Heart left ventricle (tissue), 16 donors: ENCODE measurements around the gene KRT76. TPM values are rescaled to one million over a fixed set of nuclear protein-coding genes. Genes with fewer than 3 reads are reported as not detected.
A peak's percentile ranks its signal among the peaks of the same experiment; 100 is the strongest.

Experiments used
- ATAC-seq, 4 donors: fragments of 200-7000 bp; cut with Tn5 transposase; one replicate each; pipeline ENCODE4 v1.9.1; 2020 to 2022; ENCODE audit warnings: moderate library complexity in 4 of 4, mild to moderate bottlenecking in 3 of 4, moderate number of reproducible peaks in 1 of 4
- DNase-seq, 5 donors: peaks; one replicate each; pipeline ENCODE4 v3.0.0-alpha.2; 2020
- H3K27ac ChIP-seq, 12 donors: fragments of 200-600 bp; sonication (generic) in 4 of 12; one replicate each; pipeline versions ENCODE4 v1.5.0 to v1.8.0; 2016 to 2022; ENCODE audit warnings: mild to moderate bottlenecking in 2 of 12
- H3K27me3 ChIP-seq, 9 donors: fragments of 200-600 bp; sonication (generic) in 2 of 9; one replicate each; pipeline versions ENCODE4 v1.5.1 to v1.8.0; 2016 to 2022; ENCODE audit warnings: mild to moderate bottlenecking in 3 of 9
- H3K36me3 ChIP-seq, 9 donors: fragments of 200-600 bp; sonication (generic) in 2 of 9; one replicate each; pipeline versions ENCODE4 v1.5.0 to v1.8.0; 2018 to 2022; ENCODE audit warnings: mild to moderate bottlenecking in 2 of 9
- H3K4me1 ChIP-seq, 12 donors: fragments of 200-600 bp; sonication (generic) in 4 of 12; one replicate each; pipeline versions ENCODE4 v1.5.0 to v1.8.0; 2016 to 2022; ENCODE audit warnings: mild to moderate bottlenecking in 3 of 12
- H3K4me3 ChIP-seq, 12 donors: fragments of 200-600 bp; sonication (generic) in 4 of 12; one replicate each; pipeline versions ENCODE4 v1.5.0 to v1.8.0; 2017 to 2022; ENCODE audit warnings: mild to moderate bottlenecking in 9 of 12, moderate library complexity in 4 of 12
- H3K9me3 ChIP-seq, 12 donors: fragments of 200-600 bp; sonication (generic) in 4 of 12; one replicate each; pipeline versions ENCODE4 v1.5.0 to v1.8.0; 2016 to 2022; ENCODE audit warnings: mild to moderate bottlenecking in 1 of 12
- POLR2A ChIP-seq, 2 donors: fragments of 450-650 bp; IDR thresholded peaks; one replicate each; pipeline ENCODE4 v1.6.1; 2017; ENCODE audit warnings: antibody characterized with exemption in 2 of 2, mild to moderate bottlenecking in 2 of 2, moderate library complexity in 2 of 2
- WGBS, 4 donors: extraction: QIAGEN DNeasy Blood & Tissue Kit in 2 of 4; methylation state at CpG; one replicate each; pipeline versions ENCODE4 v1.1.5 to v1.1.7; 2013 to 2018; 5-methylcytosine and 5-hydroxymethylcytosine counted together
- intact Hi-C, 10 donors: fragments of 100-400 bp; cut with DNase I; formaldehyde crosslinking; loops; one replicate each; pipeline versions ENCODE4 v1.11.1 to v1.14.2; 2022
- polyA plus RNA-seq, 2 donors: library from polyadenylated mRNA; stranded (reverse); fragments of 200-250 nt; gene quantifications; one replicate each; pipeline ENCODE4 v1.2.3, GENCODE V29; 2013
- total RNA-seq, 9 donors: library from RNA; depleted of rRNA in 2 of 9; stranded (reverse); fragments of >200 nt in 2 of 9; fragmentation: NEBNext Ultra II Directional in 3 of 9; extraction: Animal tissue kit (Norgen Biotek cat#: 25700) in 3 of 9; gene quantifications; one replicate each; pipeline versions ENCODE4 v1.1.0 to v1.2.4, GENCODE V29; 2016 to 2023
- TF ChIP-seq, protein P1 (sequence below), 12 donors: fragments of 200-600 bp; sonication (generic) in 4 of 12; IDR thresholded peaks; one replicate each; pipeline versions ENCODE4 v1.5.0 to v1.8.0; 2018 to 2022; ENCODE audit warnings: antibody characterized with exemption in 12 of 12, mild to moderate bottlenecking in 5 of 12
- donor health status: ischemic (EF 13 %, LVEDD 7.1; RV severe dilation, severe dysfunction).
- donor health status: healthy with polysubstance abuse.
- donor health status: DM: no; HTN: yes; CAD: no.
- donor health status: DM: no; HTN: no; CAD: no.
- donor health status: ischemic (EF 25% LVEDD 6.9; RV normal size, moderate dysfunction).
- donor health status: ischemic (EF 25% LVEDD 5.7; RV mildly dilated, moderate dysfunction).
- donor health status: healthy.
- donor health status: DM: yes; HTN: yes; CAD: no.
- donor health status: ischemic (EF 35%, LVEDD 5.7; RV mildly dilated, moderate dysfunction).
- donor health status: nonischemic (EF 11% LVEDD 7.7; RV severe dilation, severe dysfunction).
- donor health status: DM: yes; HTN: yes; CAD: no.
- donor health status: PGD.
- donor health status: ischemic (EF 29% LVEDD 5.4; RV normal size, mild dysfunction).
- donor health status: nonischemic (EF 23%, LVEDD 6.1; RV moderate dilation, normal function).

The KRT76 gene
- total and polyA plus RNA-seq, 11 donors: not detected

DNA sequence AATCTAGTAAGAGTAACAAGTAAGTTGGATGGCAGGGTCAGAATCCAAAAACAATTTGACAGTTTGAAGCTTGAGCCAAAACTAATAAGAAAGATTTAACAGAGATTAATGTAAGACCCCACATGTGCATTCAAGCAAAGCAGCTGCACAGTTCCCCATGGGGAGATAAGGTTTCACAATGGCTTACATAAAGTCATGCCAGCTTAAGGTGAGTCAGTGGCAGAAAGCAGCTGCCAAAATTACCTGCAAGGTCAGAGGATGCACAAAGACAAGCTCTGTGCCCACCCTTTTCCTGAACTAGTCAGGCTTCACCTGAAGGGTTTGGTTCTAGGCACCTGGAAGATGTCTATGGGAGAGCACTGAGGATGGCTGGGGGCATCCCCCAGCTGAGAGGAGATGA, 37.2 kb downstream of the KRT76 start:
- no peaks in the 10 kb centered on the region for H3K4me1 ChIP-seq
- no peak overlapping the region for H3K4me3 ChIP-seq
- H3K36me3 ChIP-seq: no peaks in the 10 kb centered on the region
- DNase-seq (no peak), ATAC-seq (no peak)
- H3K9me3 ChIP-seq: no peaks in the 10 kb centered on the region
- intact Hi-C loops: no loop called here
- H3K27me3 ChIP-seq: peaks cover 0 to 36% (median 0%) of the 10 kb centered on the region in 9 donors
- TF ChIP-seq, protein P1, sequence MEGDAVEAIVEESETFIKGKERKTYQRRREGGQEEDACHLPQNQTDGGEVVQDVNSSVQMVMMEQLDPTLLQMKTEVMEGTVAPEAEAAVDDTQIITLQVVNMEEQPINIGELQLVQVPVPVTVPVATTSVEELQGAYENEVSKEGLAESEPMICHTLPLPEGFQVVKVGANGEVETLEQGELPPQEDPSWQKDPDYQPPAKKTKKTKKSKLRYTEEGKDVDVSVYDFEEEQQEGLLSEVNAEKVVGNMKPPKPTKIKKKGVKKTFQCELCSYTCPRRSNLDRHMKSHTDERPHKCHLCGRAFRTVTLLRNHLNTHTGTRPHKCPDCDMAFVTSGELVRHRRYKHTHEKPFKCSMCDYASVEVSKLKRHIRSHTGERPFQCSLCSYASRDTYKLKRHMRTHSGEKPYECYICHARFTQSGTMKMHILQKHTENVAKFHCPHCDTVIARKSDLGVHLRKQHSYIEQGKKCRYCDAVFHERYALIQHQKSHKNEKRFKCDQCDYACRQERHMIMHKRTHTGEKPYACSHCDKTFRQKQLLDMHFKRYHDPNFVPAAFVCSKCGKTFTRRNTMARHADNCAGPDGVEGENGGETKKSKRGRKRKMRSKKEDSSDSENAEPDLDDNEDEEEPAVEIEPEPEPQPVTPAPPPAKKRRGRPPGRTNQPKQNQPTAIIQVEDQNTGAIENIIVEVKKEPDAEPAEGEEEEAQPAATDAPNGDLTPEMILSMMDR (IDR thresholded peaks at IDR 0.05): no peak
- TF ChIP-seq POLR2A (IDR thresholded peaks at IDR 0.05): no peak
- H3K27ac ChIP-seq: no peak overlapping the region

DNA sequence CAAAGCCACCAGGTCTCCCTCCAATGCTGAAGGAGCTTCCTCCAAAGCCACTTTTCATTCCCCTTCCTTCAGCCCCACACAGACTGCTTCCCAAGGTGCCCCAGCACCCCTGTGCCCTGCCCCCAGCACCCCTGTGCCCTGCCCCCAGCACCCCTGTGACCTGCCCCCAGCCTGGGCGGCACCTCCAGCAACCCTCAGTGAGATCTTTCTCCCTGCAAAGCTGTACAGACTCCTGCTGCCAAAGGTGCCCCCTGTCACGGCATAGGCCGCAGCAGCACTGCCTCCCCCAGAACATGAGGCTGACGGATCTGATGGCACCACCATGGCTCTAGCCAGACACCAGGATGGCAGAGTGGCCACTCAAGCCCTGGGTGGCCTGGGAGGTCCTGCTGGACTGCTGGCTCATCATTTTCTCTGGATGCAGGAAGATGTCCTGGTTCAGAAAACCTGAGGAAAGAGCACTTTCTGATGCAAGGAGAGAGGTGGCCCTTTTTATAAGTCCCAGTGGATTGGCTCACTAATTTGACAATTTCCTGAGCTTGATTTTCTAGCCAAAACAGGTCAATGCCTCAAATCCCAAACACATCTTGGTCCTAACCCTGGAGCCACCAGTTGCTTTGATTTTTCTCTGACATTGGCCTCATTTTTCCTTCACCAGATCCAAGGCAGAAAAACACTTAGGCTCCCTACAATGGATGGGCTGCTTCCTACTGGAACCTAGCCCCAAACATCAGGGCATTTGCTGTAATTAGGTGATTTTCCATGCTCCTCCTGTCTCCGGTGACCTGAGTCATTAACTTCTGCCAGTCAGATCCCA, 41.1 kb downstream of the KRT76 start:
- H3K27ac ChIP-seq: no peak overlapping the region
- no peaks in the 10 kb centered on the region for H3K36me3 ChIP-seq
- intact Hi-C loops: no loop called here
- DNase-seq (no peak), ATAC-seq (peak in 1 of 4 donors; percentile 31)
- peaks cover 0 to 25% (median 5%) of the 10 kb centered on the region in 9 donors for H3K27me3 ChIP-seq
- H3K4me3 ChIP-seq: no peak overlapping the region
- no peaks in the 10 kb centered on the region for H3K4me1 ChIP-seq
- WGBS, 4 donors: 62 to 79% (median 74%) methylated on average over 4 to 5 of the region's 5 CpGs
- no peaks in the 10 kb centered on the region for H3K9me3 ChIP-seq
- TF ChIP-seq, protein P1 (IDR thresholded peaks at IDR 0.05): no peak
- TF ChIP-seq POLR2A (IDR thresholded peaks at IDR 0.05): no peak

DNA sequence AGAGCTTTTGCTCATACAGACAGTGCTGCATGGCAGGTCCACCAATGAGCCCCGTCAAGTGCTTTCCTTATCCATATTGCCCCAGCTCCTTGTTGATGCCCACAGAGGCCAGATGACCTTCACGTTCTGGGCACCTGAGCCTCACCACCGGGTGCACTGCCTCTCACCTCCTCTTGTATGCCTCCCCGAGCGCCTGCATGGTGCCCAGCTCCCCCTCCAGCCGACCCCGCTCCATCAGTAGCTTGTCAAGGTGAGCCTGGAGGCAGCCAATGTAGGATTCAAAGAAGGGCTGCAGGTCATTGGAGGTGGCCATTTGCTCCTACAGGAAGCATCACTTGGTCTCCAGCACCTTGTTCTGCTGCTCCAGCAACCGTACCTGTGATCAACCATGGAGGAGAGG, 42.0 kb downstream of the KRT76 start:
- no peak for DNase-seq
- H3K36me3 ChIP-seq: no peaks in the 10 kb centered on the region
- H3K27ac ChIP-seq: no peak overlapping the region
- H3K27me3 ChIP-seq: peaks cover 0 to 25% (median 5%) of the 10 kb centered on the region in 9 donors
- no peak for TF ChIP-seq POLR2A (IDR thresholded peaks at IDR 0.05)
- TF ChIP-seq, protein P1 (IDR thresholded peaks at IDR 0.05): no peak
- H3K4me3 ChIP-seq: no peak overlapping the region
- 72 to 81% (median 79%) methylated on average over 7 to 8 of the region's 8 CpGs for WGBS, 4 donors
- no peak for ATAC-seq
- H3K4me1 ChIP-seq: no peaks in the 10 kb centered on the region
- intact Hi-C loops: no loop called here
- no peaks in the 10 kb centered on the region for H3K9me3 ChIP-seq

DNA sequence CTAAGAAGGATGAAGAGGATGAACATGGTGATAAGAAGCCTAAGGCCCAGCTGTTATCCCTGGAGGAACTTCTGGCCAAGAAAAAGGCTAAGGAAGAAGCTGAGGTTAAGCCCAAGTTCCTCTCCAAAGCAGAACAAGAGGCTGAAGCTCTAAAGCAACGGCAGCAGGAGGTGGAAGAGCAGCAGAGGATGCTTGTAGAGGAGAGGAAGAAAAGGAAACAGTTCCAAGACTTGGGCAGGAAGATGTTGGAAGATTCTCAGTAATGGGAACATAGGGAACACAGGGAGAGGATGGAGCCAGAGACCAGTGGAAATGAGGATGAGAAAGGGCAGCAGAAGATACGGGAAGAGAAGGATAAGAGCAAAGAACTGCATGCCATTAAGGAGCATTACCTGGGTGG, 46.4 kb downstream of the KRT76 start:
- Histone ChIP-seq H3K27me3 (peaks cover 0 to 15% (median 7%) of the 10 kb centered on the region in 9 donors), H3K4me1 (no peaks in the 10 kb centered on the region), H3K4me3 (no peak overlapping the region), H3K36me3 (no peaks in the 10 kb centered on the region), H3K9me3 (no peaks in the 10 kb centered on the region), H3K27ac (no peak overlapping the region)
- TF ChIP-seq, protein P1 (IDR thresholded peaks at IDR 0.05): no peak
- TF ChIP-seq POLR2A (IDR thresholded peaks at IDR 0.05): no peak
- 41 to 70% (median 66%) methylated on average over 2 of the region's 2 CpGs for WGBS, 4 donors
- DNase-seq (no peak), ATAC-seq (no peak)
- intact Hi-C loops: no loop called here
